Activated CD4-positive, alpha-beta T cell treated with anti-CD3 and anti-CD28 coated beads, Interleukin-2, amount 10 ng/mL, durations not matched to agents 7 days and 5 days (primary cell): ENCODE results near the gene TMEM126B. TPM values are rescaled to one million over a fixed set of nuclear protein-coding genes. Genes with fewer than 3 reads are reported as not detected.
"Not testable (repeated sequence)": the region's sequence is repeated elsewhere in the genome, so short reads cannot be mapped to it uniquely, and the experiment has no call there.

Experiments
- CTCF ChIA-PET: fragments of 350-600 bp; sonication (Branson Sonifier 250); formaldehyde crosslinking; loops from one replicate; lab custom pipeline; 2021; ENCODE audit warnings: antibody characterized with exemption; lab: Charles Lee
- POLR2A ChIA-PET: fragments of 350-600 bp; sonication (Branson Sonifier 250); formaldehyde crosslinking; loops from one replicate; lab custom pipeline; 2021; ENCODE audit warnings: antibody characterized with exemption; lab: Charles Lee
- DNase-seq: peaks from one replicate; pipeline ENCODE4 v3.0.0-alpha.2; 2020
- H3K27ac Mint-ChIP-seq: one replicate; pipeline ENCODE4 v1.8.0; 2021; ENCODE audit warnings: mild to moderate bottlenecking, moderate library complexity, mixed read lengths
- H3K27me3 Mint-ChIP-seq: one replicate; pipeline ENCODE4 v1.8.0; 2021; ENCODE audit warnings: mixed read lengths
- H3K36me3 Mint-ChIP-seq: one replicate; pipeline ENCODE4 v1.8.0; 2021; ENCODE audit warnings: low read depth, mixed read lengths
- H3K4me1 Mint-ChIP-seq: one replicate; pipeline ENCODE4 v1.8.0; 2021; ENCODE audit warnings: mixed read lengths
- H3K4me3 Mint-ChIP-seq: one replicate; pipeline ENCODE4 v1.8.0; 2021; ENCODE audit warnings: mild to moderate bottlenecking, moderate library complexity, mixed read lengths
- H3K9me3 Mint-ChIP-seq: one replicate; pipeline ENCODE4 v1.8.0; 2021; ENCODE audit warnings: mixed read lengths
- total RNA-seq, 2 experiments: library from RNA; stranded (reverse); gene quantifications; one replicate each; pipeline ENCODE4 v1.2.3, GENCODE V29; 2021

Gene TMEM126B
- total RNA-seq, 2 experiments from 2014 or later: 52.7 to 56.7 TPM

- H3K4me3 Mint-ChIP-seq: no peak overlapping the region
- POLR2A ChIA-PET: no interaction called here
Measured at GRCh38 chr11:85668157-85668556, 39.8 kb downstream of the TMEM126B start.

GRCh38 chr11:85670949-85671663 is 42.7 kb downstream of the TMEM126B start:
- H3K4me3 Mint-ChIP-seq, H3K9me3 Mint-ChIP-seq, DNase-seq, POLR2A ChIA-PET, H3K27ac Mint-ChIP-seq, H3K36me3 Mint-ChIP-seq, H3K4me1 Mint-ChIP-seq, H3K27me3 Mint-ChIP-seq: not testable (repeated sequence)
- CTCF ChIA-PET: interaction anchor here (0.7 to 1.1 kb wide), 2 partner anchors 14 to 150 kb away, joined by 3 read pairs; no protein-coding TSS in a partner anchor

More at GRCh38 chr11:85668157-85668556, 39.8 kb downstream of the TMEM126B start:
- DNase-seq: no peak
- Mint-ChIP-seq H3K4me1 (peaks cover 12% of the 10 kb centered on the region), H3K27me3 (no peaks in the 10 kb centered on the region), H3K36me3 (peaks cover 14% of the 10 kb centered on the region), H3K27ac (no peak overlapping the region), H3K9me3 (peaks cover 2% of the 10 kb centered on the region)
- CTCF ChIA-PET: interaction anchor here (0.6 to 2.4 kb wide), 4 partner anchors 10 to 187 kb away, joined by 3 to 8 read pairs (median 3); partner anchors contain the start of genes CCDC83 and TMEM126A

DNA sequence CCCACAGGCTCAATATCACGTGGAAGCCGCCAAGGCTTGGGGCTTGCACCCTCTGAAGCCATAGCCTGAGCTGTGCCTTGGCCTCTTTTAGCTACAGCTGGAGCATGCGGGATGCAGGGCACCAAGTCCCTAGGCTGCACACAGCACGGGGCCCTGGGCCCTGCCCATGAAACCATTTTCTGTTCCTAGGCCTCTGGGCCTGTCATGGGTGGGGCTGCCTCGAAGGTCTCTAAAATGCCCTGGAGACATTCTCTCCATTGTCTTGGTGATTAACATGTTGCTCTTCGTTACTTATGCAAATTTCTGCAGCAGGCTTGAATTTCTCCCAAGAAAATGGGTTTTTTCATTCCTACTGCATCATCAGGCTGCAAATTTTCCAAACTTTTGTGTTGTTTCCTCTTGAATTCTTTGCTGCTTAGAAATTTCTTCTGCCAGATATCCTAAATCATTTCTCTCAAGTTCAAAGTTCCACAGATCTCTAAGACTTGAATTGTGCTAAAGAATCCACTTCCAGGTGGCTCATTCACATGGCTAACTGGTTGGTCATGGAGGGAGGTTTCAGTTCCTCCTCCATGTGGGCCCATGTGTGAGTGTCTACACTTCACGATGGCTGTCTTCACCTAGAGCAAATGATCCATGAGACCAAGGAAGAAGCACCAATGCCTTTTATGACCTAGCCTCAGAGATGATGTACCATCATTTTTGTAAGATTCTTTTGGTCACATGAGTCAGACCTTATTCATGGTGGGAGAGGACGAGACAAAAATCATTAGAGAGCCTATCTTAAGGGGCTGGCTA is 43.9 kb downstream of the TMEM126B start:
- no peak overlapping the region for H3K27ac Mint-ChIP-seq
- peaks cover 8% of the 10 kb centered on the region for H3K9me3 Mint-ChIP-seq
- ChIA-PET CTCF (no interaction called here), POLR2A (no interaction called here)
- no peak overlapping the region for H3K4me3 Mint-ChIP-seq
- H3K36me3 Mint-ChIP-seq: peaks cover 3% of the 10 kb centered on the region
- DNase-seq: no peak
- peaks cover 2% of the 10 kb centered on the region for H3K27me3 Mint-ChIP-seq
- peaks cover 8% of the 10 kb centered on the region for H3K4me1 Mint-ChIP-seq

DNA sequence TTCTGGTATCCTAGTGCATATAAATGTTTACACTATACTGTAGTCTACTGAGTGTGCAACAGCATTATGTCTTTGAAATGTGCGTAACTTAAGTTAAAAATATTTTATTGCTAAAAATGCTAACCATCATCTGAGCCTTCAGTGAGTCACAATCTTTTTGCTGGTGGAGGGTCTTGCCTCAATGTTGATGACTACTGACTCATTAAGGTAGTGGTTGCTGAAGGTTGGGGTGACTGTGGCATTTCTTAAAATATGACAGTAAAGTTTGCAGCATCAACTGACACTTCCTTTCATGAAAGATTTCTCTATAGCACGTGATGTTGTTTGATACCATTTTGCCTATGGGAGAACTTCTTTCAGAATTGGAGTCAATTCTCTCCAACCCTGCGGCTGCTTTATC is 45.0 kb downstream of the TMEM126B start:
- Mint-ChIP-seq H3K4me3 (no peak overlapping the region), H3K9me3 (peaks cover 8% of the 10 kb centered on the region), H3K4me1 (peaks cover 8% of the 10 kb centered on the region), H3K27me3 (peaks cover 6% of the 10 kb centered on the region), H3K27ac (no peak overlapping the region), H3K36me3 (peaks cover 3% of the 10 kb centered on the region)
- no peak for DNase-seq
- CTCF ChIA-PET: interaction anchor here (1.6 kb wide), 1 partner anchor 10 kb away, joined by 4 read pairs; no protein-coding TSS in a partner anchor
- POLR2A ChIA-PET: no interaction called here

- H3K27me3 Mint-ChIP-seq: peaks cover 22% of the 10 kb centered on the region
- H3K4me3 Mint-ChIP-seq: no peak overlapping the region
- no peaks in the 10 kb centered on the region for H3K36me3 Mint-ChIP-seq
- ChIA-PET POLR2A (no interaction called here), CTCF (interaction anchor here (0.7 to 2.1 kb wide), 8 partner anchors 10 to 175 kb away, joined by 3 to 8 read pairs (median 4); partner anchors contain the start of genes CCDC83 and TMEM126A)
- H3K4me1 Mint-ChIP-seq: peaks cover 16% of the 10 kb centered on the region
- no peak overlapping the region for H3K27ac Mint-ChIP-seq
- no peak for DNase-seq
- H3K9me3 Mint-ChIP-seq: no peaks in the 10 kb centered on the region
Measured at GRCh38 chr11:85679576-85679975, 51.2 kb downstream of the TMEM126B start.

- peaks cover 20% of the 10 kb centered on the region for H3K27me3 Mint-ChIP-seq
- no peak overlapping the region for H3K27ac Mint-ChIP-seq
- POLR2A ChIA-PET: no interaction called here
- H3K4me1 Mint-ChIP-seq: peaks cover 16% of the 10 kb centered on the region
- no peaks in the 10 kb centered on the region for H3K36me3 Mint-ChIP-seq
- no peak overlapping the region for H3K4me3 Mint-ChIP-seq
- DNase-seq: no peak
- CTCF ChIA-PET: interaction anchor here (0.8 to 2.1 kb wide), 7 partner anchors 9 to 174 kb away, joined by 3 to 8 read pairs (median 4); partner anchors contain the start of genes CCDC83 and CREBZF
- no peaks in the 10 kb centered on the region for H3K9me3 Mint-ChIP-seq
Measured at GRCh38 chr11:85680897-85681296, 52.5 kb downstream of the TMEM126B start.

- Mint-ChIP-seq H3K9me3 (no peaks in the 10 kb centered on the region), H3K36me3 (no peaks in the 10 kb centered on the region), H3K27me3 (peaks cover 19% of the 10 kb centered on the region), H3K4me3 (peak overlapping the region; percentile 62), H3K27ac (peak overlapping the region; percentile 83), H3K4me1 (peaks cover 16% of the 10 kb centered on the region)
- peak; percentile 53 for DNase-seq
- CTCF ChIA-PET: interaction anchor here (0.6 to 1.6 kb wide), 3 partner anchors 8 to 232 kb away, joined by 4 read pairs; no protein-coding TSS in a partner anchor
- POLR2A ChIA-PET: no interaction called here
Measured at GRCh38 chr11:85682330-85683305, 54.2 kb downstream of the TMEM126B start.

DNA sequence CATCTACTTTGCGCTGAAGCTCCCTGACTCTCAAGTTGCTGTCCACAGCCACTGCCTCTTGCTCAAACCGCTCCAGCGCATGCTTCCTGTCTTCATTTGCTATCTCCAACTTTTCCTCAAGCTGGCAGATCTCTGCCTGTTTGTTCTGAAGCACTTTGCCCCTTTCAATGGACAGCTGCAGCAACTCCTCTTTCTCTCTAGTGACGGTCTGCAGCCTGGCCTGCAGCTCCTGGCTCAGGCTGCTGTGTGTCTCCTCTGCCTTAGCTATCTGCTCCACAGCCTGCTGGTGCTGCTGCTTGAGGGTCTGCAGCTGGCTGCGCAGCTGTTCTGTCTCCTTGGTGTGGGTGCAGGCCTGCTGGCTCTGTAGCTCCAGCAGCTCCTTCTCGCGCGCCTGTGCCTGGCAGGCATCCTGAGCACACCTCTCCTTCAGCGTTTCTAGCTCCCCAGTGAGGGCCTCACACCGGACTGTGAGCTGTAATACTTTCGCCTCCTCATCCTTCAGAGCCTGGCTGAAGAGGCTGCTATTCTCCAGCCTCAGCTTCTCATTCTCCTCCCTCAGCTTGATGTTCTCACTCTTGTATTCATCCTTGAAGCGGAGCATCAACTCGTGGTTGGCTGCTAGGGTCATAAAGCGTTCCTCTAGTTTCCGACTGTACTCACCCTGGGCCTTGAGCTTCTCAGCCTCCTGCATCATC is 56.9 kb downstream of the TMEM126B start:
- no peak overlapping the region for H3K4me3 Mint-ChIP-seq
- peaks cover 8% of the 10 kb centered on the region for H3K27me3 Mint-ChIP-seq
- POLR2A ChIA-PET: no interaction called here
- DNase-seq: no peak
- peaks cover 17% of the 10 kb centered on the region for H3K4me1 Mint-ChIP-seq
- no peak overlapping the region for H3K27ac Mint-ChIP-seq
- CTCF ChIA-PET: interaction anchor here (0.9 to 1.6 kb wide), 7 partner anchors 8 to 170 kb away, joined by 3 to 4 read pairs (median 3); partner anchors contain the start of gene CCDC83
- peaks cover 2% of the 10 kb centered on the region for H3K36me3 Mint-ChIP-seq
- no peaks in the 10 kb centered on the region for H3K9me3 Mint-ChIP-seq

GRCh38 chr11:85685820-85686459 is 57.5 kb downstream of the TMEM126B start, which contains the start of gene CCDC89:
CCDC89 (minus strand) TSS chr11:85686195; CDS start chr11:85686130, 65 bp downstream.
- Mint-ChIP-seq H3K4me1 (peaks cover 19% of the 10 kb centered on the region), H3K4me3 (no peak within 1 kb of the TSS), H3K36me3 (peaks cover 4% of the 10 kb centered on the region), H3K27ac (no peak within 1 kb of the TSS), H3K27me3 (peaks cover 4% of the 10 kb centered on the region), H3K9me3 (no peaks in the 10 kb centered on the region)
- ChIA-PET CTCF (interaction anchor here (0.7 to 1.3 kb wide), 7 partner anchors 9 to 169 kb away, joined by 3 to 4 read pairs (median 3); partner anchors contain the start of genes CCDC83 and CREBZF), POLR2A (no interaction called here)
- no peak for DNase-seq
